HG03457 (cell line): ENCODE data around the gene CD226.
"Not testable (repeated sequence)": the region's sequence is repeated elsewhere in the genome, so short reads cannot be mapped to it uniquely, and the experiment has no call there.

ENCODE experiments used
- ATAC-seq: cut with Tn5 transposase; IDR thresholded peaks from one replicate; pipeline ENCODE4 v1.9.1; 2021; ENCODE audit warnings: moderate number of reproducible peaks; ENCODE audit not compliant: unreplicated experiment

Gene CD226

GRCh38 chr18:69876490-69876889, 71.2 kb downstream of the CD226 start:
- ATAC-seq: no peak

- ATAC-seq: no peak
Measured at GRCh38 chr18:69874058-69874457, 73.6 kb downstream of the CD226 start.

GRCh38 chr18:69872661-69873060, 75.0 kb downstream of the CD226 start:
- no peak for ATAC-seq

- no peak for ATAC-seq
Measured at GRCh38 chr18:69871363-69871762, 76.3 kb downstream of the CD226 start.

- ATAC-seq: no peak
Measured at GRCh38 chr18:69870736-69871135, 76.9 kb downstream of the CD226 start.

GRCh38 chr18:69866212-69866611, 81.5 kb downstream of the CD226 start:
- ATAC-seq: no peak

GRCh38 chr18:69865776-69866175, 81.9 kb downstream of the CD226 start:
- no peak for ATAC-seq

- ATAC-seq: not testable (repeated sequence)
Measured at GRCh38 chr18:69864802-69865201, 82.9 kb downstream of the CD226 start.

GRCh38 chr18:69858897-69859296, 88.8 kb downstream of the CD226 start:
- ATAC-seq: no peak

GRCh38 chr18:69854455-69854854, 93.2 kb downstream of the CD226 start:
- ATAC-seq: no peak

- ATAC-seq: no peak
Measured at GRCh38 chr18:69853051-69853450, 94.6 kb downstream of the CD226 start.

GRCh38 chr18:69845593-69846506, 101.8 kb downstream of the CD226 start:
- ATAC-seq: no peak

- no peak for ATAC-seq
Measured at GRCh38 chr18:69844656-69845055, 103.0 kb downstream of the CD226 start.

GRCh38 chr18:69843015-69843414, 104.7 kb downstream of the CD226 start:
- ATAC-seq: no peak

- ATAC-seq: no peak
Measured at GRCh38 chr18:69841117-69841516, 106.6 kb downstream of the CD226 start.

- no peak for ATAC-seq
Measured at GRCh38 chr18:69840445-69840844, 107.2 kb downstream of the CD226 start.

GRCh38 chr18:69840001-69840400, 107.7 kb downstream of the CD226 start:
- no peak for ATAC-seq

GRCh38 chr18:69839497-69839896, 108.2 kb downstream of the CD226 start:
- ATAC-seq: no peak

GRCh38 chr18:69838620-69839411, 108.9 kb downstream of the CD226 start:
- no peak for ATAC-seq

GRCh38 chr18:69838003-69838402, 109.7 kb downstream of the CD226 start:
- no peak for ATAC-seq

- not testable (repeated sequence) for ATAC-seq
Measured at GRCh38 chr18:69834980-69835379, 112.7 kb downstream of the CD226 start.

GRCh38 chr18:69830189-69830588, 117.5 kb downstream of the CD226 start:
- no peak for ATAC-seq
